WI38 (cell line): ENCODE results near the gene ETV3.

Source experiments
- H3K4me3 ChIP-seq: 2 replicates; pipeline ENCODE4 v1.5.1; 2011; ENCODE audit warnings: low read depth, mild to moderate bottlenecking, control low read depth, low read length
- TF ChIP-seq, protein P1 (sequence below): IDR thresholded peaks from 2 replicates; pipeline ENCODE4 v1.5.1; 2012; ENCODE audit warnings: low read depth, mild to moderate bottlenecking, control low read depth, low read length

Gene ETV3

DNA sequence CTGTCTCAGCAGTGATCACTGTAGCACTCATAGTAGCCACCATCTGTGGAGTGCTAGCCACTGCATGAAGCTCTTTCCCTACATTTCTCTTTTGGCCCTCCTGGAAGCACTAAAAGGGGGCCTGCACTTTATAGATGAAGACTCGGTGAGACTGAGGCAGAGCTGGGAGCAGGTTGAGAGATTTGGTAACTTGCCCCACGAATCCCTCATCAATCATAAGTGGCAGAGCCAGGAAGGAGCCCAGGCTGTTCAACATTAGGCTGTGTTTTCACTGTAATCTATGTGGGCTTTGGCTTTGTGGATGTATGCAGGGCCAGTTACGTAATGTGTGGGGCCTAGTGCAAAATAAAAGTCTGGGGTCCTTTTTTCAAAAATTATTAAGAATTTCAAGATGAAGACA is 13.3 kb upstream of the ETV3 start:
- TF ChIP-seq, protein P1, sequence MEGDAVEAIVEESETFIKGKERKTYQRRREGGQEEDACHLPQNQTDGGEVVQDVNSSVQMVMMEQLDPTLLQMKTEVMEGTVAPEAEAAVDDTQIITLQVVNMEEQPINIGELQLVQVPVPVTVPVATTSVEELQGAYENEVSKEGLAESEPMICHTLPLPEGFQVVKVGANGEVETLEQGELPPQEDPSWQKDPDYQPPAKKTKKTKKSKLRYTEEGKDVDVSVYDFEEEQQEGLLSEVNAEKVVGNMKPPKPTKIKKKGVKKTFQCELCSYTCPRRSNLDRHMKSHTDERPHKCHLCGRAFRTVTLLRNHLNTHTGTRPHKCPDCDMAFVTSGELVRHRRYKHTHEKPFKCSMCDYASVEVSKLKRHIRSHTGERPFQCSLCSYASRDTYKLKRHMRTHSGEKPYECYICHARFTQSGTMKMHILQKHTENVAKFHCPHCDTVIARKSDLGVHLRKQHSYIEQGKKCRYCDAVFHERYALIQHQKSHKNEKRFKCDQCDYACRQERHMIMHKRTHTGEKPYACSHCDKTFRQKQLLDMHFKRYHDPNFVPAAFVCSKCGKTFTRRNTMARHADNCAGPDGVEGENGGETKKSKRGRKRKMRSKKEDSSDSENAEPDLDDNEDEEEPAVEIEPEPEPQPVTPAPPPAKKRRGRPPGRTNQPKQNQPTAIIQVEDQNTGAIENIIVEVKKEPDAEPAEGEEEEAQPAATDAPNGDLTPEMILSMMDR = no peak
- H3K4me3 ChIP-seq = no peak overlapping the region

DNA sequence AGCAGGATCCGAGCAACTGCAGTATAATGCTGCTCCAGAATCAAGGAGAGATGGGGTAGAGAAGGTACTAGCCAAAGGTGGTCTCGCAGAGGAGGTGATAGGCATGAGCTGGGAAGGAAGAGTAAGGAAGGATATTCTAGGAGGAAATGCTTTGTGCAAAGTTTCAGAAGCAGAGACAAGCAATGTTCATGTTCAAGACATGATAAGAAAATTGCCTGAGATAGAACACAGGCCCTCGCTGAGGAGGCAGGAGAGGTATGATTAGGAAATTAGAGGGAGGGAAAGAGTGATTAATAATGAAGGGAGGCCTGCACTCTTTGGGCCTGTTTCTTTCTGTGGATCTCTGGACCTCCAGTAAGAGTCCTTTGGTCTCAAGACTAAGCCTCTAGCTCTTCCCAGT is 12.9 kb upstream of the ETV3 start:
- no peak overlapping the region for H3K4me3 ChIP-seq
- TF ChIP-seq, protein P1 = no peak

DNA sequence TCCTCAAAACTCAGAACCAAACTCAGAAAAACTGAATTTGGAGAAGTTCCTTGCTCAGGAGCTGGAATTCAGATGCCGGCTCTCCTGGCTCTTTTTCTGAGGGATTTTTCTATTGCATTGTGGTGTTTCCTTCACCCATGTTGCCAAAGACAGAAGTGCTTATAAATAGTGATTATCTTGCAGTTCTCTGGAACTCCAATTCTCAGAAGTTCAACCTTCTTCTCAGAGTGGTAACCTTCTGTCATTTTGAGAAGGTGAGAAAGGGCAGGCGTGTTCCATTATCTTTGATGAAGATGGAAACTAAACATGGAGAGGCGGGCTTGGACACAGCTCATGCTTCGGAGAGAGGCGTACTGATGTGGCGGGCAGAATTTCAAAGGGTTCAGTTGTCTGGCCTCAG is 12.4 kb upstream of the ETV3 start:
- no peak overlapping the region for H3K4me3 ChIP-seq

DNA sequence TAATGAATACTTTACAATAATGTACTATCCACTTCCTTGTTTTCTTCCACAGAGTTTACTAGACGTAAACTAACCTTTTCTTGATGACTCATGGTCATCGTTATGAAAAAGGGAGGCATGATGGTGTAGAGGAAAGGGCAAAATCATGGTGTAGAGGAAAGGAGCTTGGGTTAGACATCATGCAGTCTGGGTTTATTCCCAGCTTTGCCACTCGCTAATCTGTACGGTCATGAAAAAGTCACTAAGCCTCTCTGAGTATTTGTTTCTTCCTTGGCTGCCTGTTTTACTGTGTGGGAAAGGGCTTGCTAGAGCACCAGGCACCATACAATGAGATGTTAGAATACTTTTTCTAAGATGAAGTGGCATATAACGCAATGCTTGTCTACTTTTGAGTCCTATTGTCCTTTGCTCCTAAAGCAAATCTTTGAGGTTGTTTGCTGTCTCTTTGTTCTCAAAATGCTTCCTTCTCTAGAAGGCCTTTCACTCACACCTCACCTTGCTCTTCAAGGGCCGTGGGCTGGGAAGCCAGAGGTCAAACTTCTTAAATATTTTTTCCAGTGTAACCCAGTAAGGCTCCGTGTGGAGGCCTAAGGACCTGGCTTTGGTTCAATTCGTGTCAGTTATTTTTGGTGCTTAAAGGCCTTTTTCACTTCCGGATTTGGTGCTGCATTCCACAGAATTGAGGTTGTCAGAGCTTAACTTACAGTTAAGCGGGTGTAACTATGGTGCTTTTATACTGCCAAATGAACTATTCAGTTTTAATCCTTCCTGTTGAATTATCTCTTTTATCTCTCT is 9.9 kb upstream of the ETV3 start:
- H3K4me3 ChIP-seq = no peak overlapping the region
- TF ChIP-seq, protein P1 = no peak

More for the DNA sequence above, 12.4 kb upstream of the ETV3 start:
- TF ChIP-seq, protein P1 = no peak

DNA sequence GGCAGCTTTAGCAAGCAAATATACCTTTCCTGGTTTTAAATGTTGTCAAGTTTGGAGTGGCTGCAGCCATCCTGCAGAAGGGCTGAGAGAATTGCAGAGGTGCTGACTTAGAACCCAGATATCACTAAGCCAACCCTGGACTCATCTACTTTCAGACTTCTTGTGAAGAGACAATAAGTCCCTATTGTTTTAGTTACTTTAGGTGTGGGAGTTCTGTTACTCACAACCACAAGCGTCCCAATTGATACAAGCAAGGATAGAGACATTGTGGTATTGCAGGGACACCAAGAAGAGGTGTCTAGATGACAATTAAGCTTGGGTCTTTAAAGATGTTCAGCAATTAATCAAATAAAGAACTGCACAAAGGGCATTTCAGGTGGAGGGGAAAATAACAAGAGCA is 8.8 kb upstream of the ETV3 start:
- no peak overlapping the region for H3K4me3 ChIP-seq
- TF ChIP-seq, protein P1 = no peak

DNA sequence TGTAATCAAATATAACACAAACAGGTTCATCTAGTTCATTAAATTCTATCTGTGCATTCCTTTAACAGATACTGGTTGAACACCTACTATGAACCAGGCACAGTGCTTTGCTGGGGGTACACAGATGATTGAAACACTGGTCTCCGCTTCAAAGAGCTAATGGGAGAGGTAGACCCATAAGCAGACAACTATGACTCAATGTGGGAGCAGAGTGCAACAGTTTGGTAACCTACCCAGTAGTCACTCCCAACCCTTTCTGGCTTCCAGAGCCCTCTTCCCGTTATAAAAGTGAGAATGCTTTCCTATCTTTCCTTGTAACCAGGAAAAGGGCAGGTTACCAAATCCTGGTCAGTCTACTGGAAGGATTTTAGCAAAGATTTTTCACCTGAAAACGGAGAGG is 8.0 kb upstream of the ETV3 start:
- no peak overlapping the region for H3K4me3 ChIP-seq
- TF ChIP-seq, protein P1 = no peak

DNA sequence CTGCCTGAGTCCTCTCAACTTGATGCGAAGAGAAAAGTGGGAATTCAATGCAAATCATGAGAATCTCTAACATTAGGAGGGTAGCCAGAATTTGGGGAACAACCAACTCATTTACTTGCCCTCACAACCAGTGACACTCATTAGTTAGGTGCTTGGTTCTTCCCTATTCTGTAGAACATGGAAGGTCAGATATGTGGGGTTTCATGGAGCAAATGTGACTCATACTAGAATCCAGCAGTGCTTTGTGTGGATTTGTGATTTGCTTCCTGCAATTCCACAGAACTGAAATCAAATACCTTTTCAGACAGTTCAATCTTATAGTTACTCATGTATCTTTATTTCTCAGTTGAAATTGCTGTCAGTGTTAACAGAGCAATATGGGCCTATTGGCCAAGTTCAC is 6.9 kb upstream of the ETV3 start:
- H3K4me3 ChIP-seq = no peak overlapping the region
- TF ChIP-seq, protein P1 = no peak
